ENCODE data around the gene SELENOP. TPM values are rescaled to one million over a fixed set of nuclear protein-coding genes. Genes with fewer than 3 reads are reported as not detected.

SELENOP gene
- total and polyA plus RNA-seq, 2 experiments from 2014 or later = 1.2 to 1.4 TPM

DNA sequence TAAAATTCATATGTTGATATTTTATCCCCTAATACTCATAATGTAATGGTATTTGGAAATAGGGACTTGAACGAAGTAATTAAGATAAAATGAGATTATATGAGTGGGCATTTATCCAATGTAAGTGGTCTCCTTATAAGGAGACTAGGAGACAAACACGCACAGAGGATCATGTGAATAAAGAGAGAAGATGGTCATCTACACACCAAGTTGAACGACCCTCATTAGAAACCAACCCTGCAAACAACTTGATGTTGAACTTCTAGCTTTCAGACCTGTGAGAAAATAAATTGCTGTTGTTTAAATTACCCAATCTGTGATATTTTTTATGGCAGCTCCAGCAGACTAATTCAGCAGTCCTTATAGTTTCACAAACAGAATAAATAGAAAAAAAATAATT lies 27.5 kb upstream of the SELENOP start:
- Histone ChIP-seq H3K4me3 (no peak overlapping the region), H3K79me2 (ENCODE audit: insufficient read depth) (no peaks in the 10 kb centered on the region), H3K9ac (no peak overlapping the region), H3K27me3 (replicated peaks; ENCODE audit: insufficient read depth) (peaks cover 11% of the 10 kb centered on the region; the same call in 1 of the 2 replicates), H3K4me2 (ENCODE audit: unreplicated experiment) (no peak overlapping the region), H3K36me3 (ENCODE audit: low read depth) (no peaks in the 10 kb centered on the region), H4K20me1 (ENCODE audit: insufficient read depth) (no peaks in the 10 kb centered on the region), H3F3A (ENCODE audit: insufficient read depth) (no peaks in the 10 kb centered on the region), H2AFZ (no peak overlapping the region), H3K9me2 (ENCODE audit: insufficient read depth) (no peaks in the 10 kb centered on the region), H3K4me1 (ENCODE audit: insufficient read depth) (peaks cover 9% of the 10 kb centered on the region; the same call in 1 of the 2 replicates), H3K9me3 (ENCODE audit: low read depth) (no peaks in the 10 kb centered on the region), H3K27ac (no peak overlapping the region)
- WGBS, 2 experiments (ENCODE audit: low coverage in 1 of 2, low lambda C conversion rate in 2 of 2, missing lambda C conversion rate in 2 of 2) = 65 to 68% methylated on average over 3 of the region's 3 CpGs
- TF ChIP-seq EZH2 (IDR thresholded peaks at IDR 0.05; ENCODE audit: insufficient read depth, poor library complexity, severe bottlenecking) = no peak
- TF ChIP-seq EZH2phosphoT487 (IDR thresholded peaks at IDR 0.05; ENCODE audit: insufficient read depth, low read depth) = no peak
- DNase-seq = no peak
- in situ Hi-C loops (cut with MboI) = no loop called here

DNA sequence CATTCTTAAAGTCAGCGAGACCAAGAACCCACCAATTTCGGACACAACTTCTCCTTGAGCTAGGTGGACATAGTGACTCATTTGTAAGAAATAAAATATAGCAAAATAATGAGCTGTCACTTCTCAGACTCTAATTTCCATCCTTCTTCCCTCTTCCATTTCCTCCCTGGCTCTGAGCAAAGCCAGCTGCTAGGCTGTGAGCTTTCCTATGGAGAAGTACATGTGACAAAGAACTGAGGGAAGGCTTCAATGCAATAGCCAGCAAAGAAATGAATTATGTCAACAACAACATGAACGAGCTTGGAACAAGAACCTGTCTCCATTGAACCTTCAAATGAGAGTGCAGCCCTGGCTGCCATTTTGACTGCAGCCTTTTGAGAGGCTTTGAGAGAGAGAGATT lies 25.9 kb upstream of the SELENOP start:
- WGBS, 2 experiments (ENCODE audit: low coverage in 1 of 2, low lambda C conversion rate in 2 of 2, missing lambda C conversion rate in 2 of 2) = 57 to 58% methylated on average over 3 of the region's 3 CpGs
- H3K9me3 ChIP-seq (ENCODE audit: low read depth) = no peaks in the 10 kb centered on the region
- H3K36me3 ChIP-seq (ENCODE audit: low read depth) = no peaks in the 10 kb centered on the region
- H4K20me1 ChIP-seq (ENCODE audit: insufficient read depth) = no peaks in the 10 kb centered on the region
- no peak for DNase-seq
- no peaks in the 10 kb centered on the region for H3K9me2 ChIP-seq (ENCODE audit: insufficient read depth)
- H3K27ac ChIP-seq = no peak overlapping the region
- H3K4me1 ChIP-seq (ENCODE audit: insufficient read depth) = peaks cover 9% of the 10 kb centered on the region; the same call in 1 of the 2 replicates
- 0 out of 2 replicates have a peak, but pooled peaks cover 4% of the 10 kb centered on the region for H3K27me3 ChIP-seq (replicated peaks; ENCODE audit: insufficient read depth)
- no peaks in the 10 kb centered on the region for H3F3A ChIP-seq (ENCODE audit: insufficient read depth)
- no peak overlapping the region for H3K4me2 ChIP-seq (ENCODE audit: unreplicated experiment)
- TF ChIP-seq EZH2phosphoT487 (IDR thresholded peaks at IDR 0.05; ENCODE audit: insufficient read depth, low read depth) = no peak
- no peak for TF ChIP-seq EZH2 (IDR thresholded peaks at IDR 0.05; ENCODE audit: insufficient read depth, poor library complexity, severe bottlenecking)
- no peaks in the 10 kb centered on the region for H3K79me2 ChIP-seq (ENCODE audit: insufficient read depth)
- H3K4me3 ChIP-seq = no peak overlapping the region
- in situ Hi-C loops (cut with MboI) = no loop called here
- H3K9ac ChIP-seq = no peak overlapping the region
- no peak overlapping the region for H2AFZ ChIP-seq

DNA sequence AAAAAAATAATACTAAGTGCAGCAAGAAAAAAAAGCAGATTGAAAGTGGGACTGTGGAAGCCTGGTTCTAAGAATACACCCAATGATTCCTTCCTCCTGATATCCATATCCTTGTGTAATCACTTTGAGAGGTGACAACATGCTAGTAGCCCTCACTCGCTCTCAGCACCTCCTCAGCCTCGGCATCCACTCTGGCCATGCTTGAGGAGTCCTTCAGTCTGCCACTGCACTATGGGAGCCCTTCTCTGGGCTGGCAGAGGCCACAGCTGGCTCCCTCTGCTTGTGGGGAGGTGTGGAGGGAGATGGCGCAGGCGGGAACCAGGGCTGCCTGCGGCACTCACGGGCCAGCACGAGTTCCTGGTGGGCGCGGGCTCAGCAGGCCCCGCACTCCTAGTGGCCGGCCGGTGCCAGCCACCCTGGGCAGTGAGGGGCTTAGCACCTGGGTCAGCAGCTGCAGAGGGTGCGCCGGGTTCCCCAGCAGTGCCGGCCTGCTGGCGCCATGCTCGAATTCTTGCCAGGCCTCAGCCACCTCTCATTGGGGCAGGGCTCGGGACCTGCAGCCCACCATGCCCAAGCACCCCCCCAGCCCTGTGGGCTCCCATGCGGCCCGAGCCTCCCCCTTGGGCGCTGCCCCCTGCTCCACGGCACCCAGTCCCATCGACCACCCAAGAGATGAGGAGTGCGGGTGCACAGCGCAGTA lies 24.5 kb upstream of the SELENOP start:
- TF ChIP-seq EZH2phosphoT487 (IDR thresholded peaks at IDR 0.05; ENCODE audit: insufficient read depth, low read depth) (no peak), EZH2 (IDR thresholded peaks at IDR 0.05; ENCODE audit: insufficient read depth, poor library complexity, severe bottlenecking) (no peak)
- in situ Hi-C loops (cut with MboI) = no loop called here
- Histone ChIP-seq H3K36me3 (ENCODE audit: low read depth) (no peaks in the 10 kb centered on the region), H4K20me1 (ENCODE audit: insufficient read depth) (no peaks in the 10 kb centered on the region), H3K4me3 (no peak overlapping the region), H3K4me2 (ENCODE audit: unreplicated experiment) (no peak overlapping the region), H2AFZ (no peak overlapping the region), H3K4me1 (ENCODE audit: insufficient read depth) (peaks cover 9% of the 10 kb centered on the region; the same call in 1 of the 2 replicates), H3K27ac (no peak overlapping the region), H3F3A (ENCODE audit: insufficient read depth) (no peaks in the 10 kb centered on the region), H3K9ac (no peak overlapping the region), H3K27me3 (replicated peaks; ENCODE audit: insufficient read depth) (peaks cover 4% of the 10 kb centered on the region; the same call in 1 of the 2 replicates), H3K9me2 (ENCODE audit: insufficient read depth) (no peaks in the 10 kb centered on the region), H3K9me3 (ENCODE audit: low read depth) (no peaks in the 10 kb centered on the region), H3K79me2 (ENCODE audit: insufficient read depth) (no peaks in the 10 kb centered on the region)
- DNase-seq = no peak
- WGBS, 2 experiments (ENCODE audit: low coverage in 1 of 2, low lambda C conversion rate in 2 of 2, missing lambda C conversion rate in 2 of 2) = 82% methylated on average over 11 to 17 of the region's 25 CpGs

DNA sequence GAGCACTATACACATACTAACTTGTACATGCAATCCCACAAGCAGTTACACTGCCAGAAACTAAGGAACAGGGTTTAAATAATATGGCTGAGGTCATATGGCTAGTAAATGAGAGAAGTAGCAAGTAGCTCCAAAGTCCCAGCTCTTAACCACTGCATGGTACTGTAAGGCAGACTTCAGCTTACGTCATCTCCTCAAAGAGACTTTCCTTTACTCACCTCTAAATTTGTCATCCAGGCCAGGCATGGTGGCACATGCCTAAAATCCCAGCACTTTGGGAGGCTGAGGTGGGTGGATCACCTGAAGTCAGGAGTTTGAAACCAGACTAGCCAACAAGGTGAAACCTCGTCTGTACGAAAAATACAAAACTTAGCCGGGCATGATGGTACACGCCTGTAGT lies 20.4 kb upstream of the SELENOP start:
- no peak for TF ChIP-seq EZH2 (IDR thresholded peaks at IDR 0.05; ENCODE audit: insufficient read depth, poor library complexity, severe bottlenecking)
- TF ChIP-seq EZH2phosphoT487 (IDR thresholded peaks at IDR 0.05; ENCODE audit: insufficient read depth, low read depth) = no peak
- WGBS, 2 experiments (ENCODE audit: low coverage in 1 of 2, low lambda C conversion rate in 2 of 2, missing lambda C conversion rate in 2 of 2) = 79 to 80% methylated on average over 5 of the region's 5 CpGs

More for the DNA sequence above, 20.4 kb upstream of the SELENOP start:
- H4K20me1 ChIP-seq (ENCODE audit: insufficient read depth) = no peaks in the 10 kb centered on the region
- H3K9me2 ChIP-seq (ENCODE audit: insufficient read depth) = no peaks in the 10 kb centered on the region
- no peaks in the 10 kb centered on the region for H3K4me1 ChIP-seq (ENCODE audit: insufficient read depth)
- H3K36me3 ChIP-seq (ENCODE audit: low read depth) = no peaks in the 10 kb centered on the region
- no peak overlapping the region for H2AFZ ChIP-seq
- no peaks in the 10 kb centered on the region for H3K79me2 ChIP-seq (ENCODE audit: insufficient read depth)
- no peaks in the 10 kb centered on the region for H3F3A ChIP-seq (ENCODE audit: insufficient read depth)
- in situ Hi-C loops (cut with MboI) = no loop called here
- H3K27ac ChIP-seq = no peak overlapping the region
- no peak overlapping the region for H3K4me2 ChIP-seq (ENCODE audit: unreplicated experiment)
- H3K27me3 ChIP-seq (replicated peaks; ENCODE audit: insufficient read depth) = no peaks in the 10 kb centered on the region; the same call in 1 of the 2 replicates
- no peaks in the 10 kb centered on the region for H3K9me3 ChIP-seq (ENCODE audit: low read depth)
- no peak for DNase-seq
- H3K9ac ChIP-seq = no peak overlapping the region
- no peak overlapping the region for H3K4me3 ChIP-seq

All from GM23248 (cell line).